ENCODE data around the gene NCKAP5. TPM values are rescaled to one million over a fixed set of nuclear protein-coding genes. Genes with fewer than 3 reads are reported as not detected.

Gene NCKAP5
- total RNA-seq, 1 donor from 2014 or later = 7.7 TPM

- H3K4me1 Mint-ChIP-seq (ENCODE audit: unreplicated experiment) = no peaks in the 10 kb centered on the region
- DNase-seq (ENCODE audit: extremely low spot score, unreplicated experiment) = no peak
- H3K4me3 Mint-ChIP-seq = no peak overlapping the region
- no peaks in the 10 kb centered on the region for H3K36me3 Mint-ChIP-seq
- H3K27ac Mint-ChIP-seq = no peak overlapping the region
- no peaks in the 10 kb centered on the region for H3K9me3 Mint-ChIP-seq
- TF ChIP-seq CTCF (conservative IDR thresholded peaks at IDR 0.05) = no peak
- H3K27me3 Mint-ChIP-seq = no peaks in the 10 kb centered on the region
Measured at GRCh38 chr2:132795220-132795619, 773.0 kb downstream of the NCKAP5 start.

- Mint-ChIP-seq H3K4me1 (ENCODE audit: unreplicated experiment) (no peaks in the 10 kb centered on the region), H3K36me3 (no peaks in the 10 kb centered on the region), H3K27me3 (no peaks in the 10 kb centered on the region), H3K9me3 (no peaks in the 10 kb centered on the region), H3K27ac (no peak overlapping the region), H3K4me3 (no peak overlapping the region)
- TF ChIP-seq CTCF (conservative IDR thresholded peaks at IDR 0.05) = no peak
- DNase-seq (ENCODE audit: extremely low spot score, unreplicated experiment) = no peak
Measured at GRCh38 chr2:132793532-132793931, 774.7 kb downstream of the NCKAP5 start.

GRCh38 chr2:132790207-132790785 is 778.0 kb downstream of the NCKAP5 start:
- H3K9me3 Mint-ChIP-seq = no peaks in the 10 kb centered on the region
- no peak overlapping the region for H3K4me3 Mint-ChIP-seq
- no peaks in the 10 kb centered on the region for H3K4me1 Mint-ChIP-seq (ENCODE audit: unreplicated experiment)
- H3K27ac Mint-ChIP-seq = no peak overlapping the region
- H3K27me3 Mint-ChIP-seq = no peaks in the 10 kb centered on the region
- no peak for TF ChIP-seq CTCF (conservative IDR thresholded peaks at IDR 0.05)
- no peak for DNase-seq (ENCODE audit: extremely low spot score, unreplicated experiment)
- H3K36me3 Mint-ChIP-seq = no peaks in the 10 kb centered on the region

- Mint-ChIP-seq H3K27me3 (no peaks in the 10 kb centered on the region), H3K4me3 (no peak overlapping the region), H3K36me3 (no peaks in the 10 kb centered on the region), H3K27ac (no peak overlapping the region), H3K9me3 (no peaks in the 10 kb centered on the region), H3K4me1 (ENCODE audit: unreplicated experiment) (no peaks in the 10 kb centered on the region)
- no peak for TF ChIP-seq CTCF (conservative IDR thresholded peaks at IDR 0.05)
- no peak for DNase-seq (ENCODE audit: extremely low spot score, unreplicated experiment)
Measured at GRCh38 chr2:132789066-132789465, 779.2 kb downstream of the NCKAP5 start.

GRCh38 chr2:132788310-132788838 is 779.9 kb downstream of the NCKAP5 start:
- no peaks in the 10 kb centered on the region for H3K9me3 Mint-ChIP-seq
- no peaks in the 10 kb centered on the region for H3K27me3 Mint-ChIP-seq
- no peak overlapping the region for H3K27ac Mint-ChIP-seq
- no peak for TF ChIP-seq CTCF (conservative IDR thresholded peaks at IDR 0.05)
- H3K36me3 Mint-ChIP-seq = no peaks in the 10 kb centered on the region
- no peak for DNase-seq (ENCODE audit: extremely low spot score, unreplicated experiment)
- H3K4me1 Mint-ChIP-seq (ENCODE audit: unreplicated experiment) = no peaks in the 10 kb centered on the region
- no peak overlapping the region for H3K4me3 Mint-ChIP-seq
